ENCODE data around the gene ZNF710. TPM values are rescaled to one million over a fixed set of nuclear protein-coding genes. Genes with fewer than 3 reads are reported as not detected.

Gene ZNF710
- total and polyA plus RNA-seq, 2 experiments from 2014 or later = 15.9 to 18.2 TPM

DNA sequence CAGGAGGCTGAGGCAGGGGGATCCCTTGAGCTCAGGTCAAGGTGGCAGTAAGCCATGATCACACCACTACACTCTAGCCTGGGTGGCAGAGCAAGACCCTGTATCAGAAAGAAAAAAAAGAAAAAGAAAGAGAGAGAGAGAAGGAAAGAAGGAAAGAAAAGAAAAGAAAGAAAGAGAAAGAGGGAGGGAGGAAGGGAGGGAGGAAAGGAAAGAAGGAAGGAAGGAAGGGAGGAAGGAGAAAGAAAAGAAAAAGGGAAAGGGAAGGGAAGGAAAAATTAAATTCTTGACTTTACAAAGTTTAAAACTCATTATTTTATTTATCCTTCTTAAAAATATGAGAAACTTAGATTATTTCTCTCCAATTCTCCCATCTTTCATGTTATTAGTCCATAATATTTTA, 118.2 kb downstream of the ZNF710 start:
- no peaks in the 10 kb centered on the region for H3F3A ChIP-seq (replicated peaks; ENCODE audit: low read depth)
- no peak overlapping the region for H2AFZ ChIP-seq
- H3K9me2 ChIP-seq (ENCODE audit: insufficient read depth) = no peaks in the 10 kb centered on the region
- no peaks in the 10 kb centered on the region for H3K36me3 ChIP-seq (ENCODE audit: insufficient read depth)
- Mint-ChIP-seq H3K27ac (no peak overlapping the region), H3K36me3 (ENCODE audit: low read depth) (peaks cover 4% of the 10 kb centered on the region; the same call in 1 of the 3 replicates), H3K4me3 (no peak overlapping the region), H3K27me3 (ENCODE audit: insufficient read depth, low read depth, poor library complexity) (no peaks in the 10 kb centered on the region), H3K4me1 (peaks cover 6% of the 10 kb centered on the region; the same call in 2 of the 3 replicates), H3K9me3 (peaks cover 8% of the 10 kb centered on the region)
- no peaks in the 10 kb centered on the region for H3K79me2 ChIP-seq (replicated peaks; ENCODE audit: insufficient read depth)
- no peaks in the 10 kb centered on the region for H4K20me1 ChIP-seq (replicated peaks; ENCODE audit: insufficient read depth)
- no peak overlapping the region for H3K27ac ChIP-seq (ENCODE audit: low read depth)
- no peak overlapping the region for H3K4me2 ChIP-seq
- H3K27me3 ChIP-seq (ENCODE audit: insufficient read depth) = no peaks in the 10 kb centered on the region
- H3K4me3 ChIP-seq = no peak overlapping the region
- H3K4me1 ChIP-seq (ENCODE audit: insufficient read depth) = peaks cover 11% of the 10 kb centered on the region
- TF ChIP-seq NANOG (IDR thresholded peaks at IDR 0.05; ENCODE audit: borderline replicate concordance) (no peak), STAT1 (IDR thresholded peaks at IDR 0.05; ENCODE audit: unreplicated experiment) (no peak), EZH2 (IDR thresholded peaks at IDR 0.05; ENCODE audit: low read depth, unreplicated experiment) (no peak), CREB1 (CRISPR knock-in tag; IDR thresholded peaks at IDR 0.05; ENCODE audit: low read depth) (no peak), JUNB (IDR thresholded peaks at IDR 0.05; ENCODE audit: unreplicated experiment) (no peak), POLR2AphosphoS5 (IDR thresholded peaks at IDR 0.05; ENCODE audit: low read depth) (no peak), ZNF114 (CRISPR knock-in tag; IDR thresholded peaks at IDR 0.05) (no peak), ZNF331 (CRISPR knock-in tag; IDR thresholded peaks at IDR 0.05; ENCODE audit: low read depth) (no peak), EZH2phosphoT487 (IDR thresholded peaks at IDR 0.05; ENCODE audit: unreplicated experiment) (no peak)
- TF ChIP-seq, protein P1, sequence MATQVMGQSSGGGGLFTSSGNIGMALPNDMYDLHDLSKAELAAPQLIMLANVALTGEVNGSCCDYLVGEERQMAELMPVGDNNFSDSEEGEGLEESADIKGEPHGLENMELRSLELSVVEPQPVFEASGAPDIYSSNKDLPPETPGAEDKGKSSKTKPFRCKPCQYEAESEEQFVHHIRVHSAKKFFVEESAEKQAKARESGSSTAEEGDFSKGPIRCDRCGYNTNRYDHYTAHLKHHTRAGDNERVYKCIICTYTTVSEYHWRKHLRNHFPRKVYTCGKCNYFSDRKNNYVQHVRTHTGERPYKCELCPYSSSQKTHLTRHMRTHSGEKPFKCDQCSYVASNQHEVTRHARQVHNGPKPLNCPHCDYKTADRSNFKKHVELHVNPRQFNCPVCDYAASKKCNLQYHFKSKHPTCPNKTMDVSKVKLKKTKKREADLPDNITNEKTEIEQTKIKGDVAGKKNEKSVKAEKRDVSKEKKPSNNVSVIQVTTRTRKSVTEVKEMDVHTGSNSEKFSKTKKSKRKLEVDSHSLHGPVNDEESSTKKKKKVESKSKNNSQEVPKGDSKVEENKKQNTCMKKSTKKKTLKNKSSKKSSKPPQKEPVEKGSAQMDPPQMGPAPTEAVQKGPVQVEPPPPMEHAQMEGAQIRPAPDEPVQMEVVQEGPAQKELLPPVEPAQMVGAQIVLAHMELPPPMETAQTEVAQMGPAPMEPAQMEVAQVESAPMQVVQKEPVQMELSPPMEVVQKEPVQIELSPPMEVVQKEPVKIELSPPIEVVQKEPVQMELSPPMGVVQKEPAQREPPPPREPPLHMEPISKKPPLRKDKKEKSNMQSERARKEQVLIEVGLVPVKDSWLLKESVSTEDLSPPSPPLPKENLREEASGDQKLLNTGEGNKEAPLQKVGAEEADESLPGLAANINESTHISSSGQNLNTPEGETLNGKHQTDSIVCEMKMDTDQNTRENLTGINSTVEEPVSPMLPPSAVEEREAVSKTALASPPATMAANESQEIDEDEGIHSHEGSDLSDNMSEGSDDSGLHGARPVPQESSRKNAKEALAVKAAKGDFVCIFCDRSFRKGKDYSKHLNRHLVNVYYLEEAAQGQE (IDR thresholded peaks at IDR 0.05; ENCODE audit: unreplicated experiment) = no peak
- TF ChIP-seq, protein P2, sequence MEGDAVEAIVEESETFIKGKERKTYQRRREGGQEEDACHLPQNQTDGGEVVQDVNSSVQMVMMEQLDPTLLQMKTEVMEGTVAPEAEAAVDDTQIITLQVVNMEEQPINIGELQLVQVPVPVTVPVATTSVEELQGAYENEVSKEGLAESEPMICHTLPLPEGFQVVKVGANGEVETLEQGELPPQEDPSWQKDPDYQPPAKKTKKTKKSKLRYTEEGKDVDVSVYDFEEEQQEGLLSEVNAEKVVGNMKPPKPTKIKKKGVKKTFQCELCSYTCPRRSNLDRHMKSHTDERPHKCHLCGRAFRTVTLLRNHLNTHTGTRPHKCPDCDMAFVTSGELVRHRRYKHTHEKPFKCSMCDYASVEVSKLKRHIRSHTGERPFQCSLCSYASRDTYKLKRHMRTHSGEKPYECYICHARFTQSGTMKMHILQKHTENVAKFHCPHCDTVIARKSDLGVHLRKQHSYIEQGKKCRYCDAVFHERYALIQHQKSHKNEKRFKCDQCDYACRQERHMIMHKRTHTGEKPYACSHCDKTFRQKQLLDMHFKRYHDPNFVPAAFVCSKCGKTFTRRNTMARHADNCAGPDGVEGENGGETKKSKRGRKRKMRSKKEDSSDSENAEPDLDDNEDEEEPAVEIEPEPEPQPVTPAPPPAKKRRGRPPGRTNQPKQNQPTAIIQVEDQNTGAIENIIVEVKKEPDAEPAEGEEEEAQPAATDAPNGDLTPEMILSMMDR (conservative IDR thresholded peaks at IDR 0.05; ENCODE audit: low read depth in 2 of 2) = no peak
- TF ChIP-seq, protein P3, sequence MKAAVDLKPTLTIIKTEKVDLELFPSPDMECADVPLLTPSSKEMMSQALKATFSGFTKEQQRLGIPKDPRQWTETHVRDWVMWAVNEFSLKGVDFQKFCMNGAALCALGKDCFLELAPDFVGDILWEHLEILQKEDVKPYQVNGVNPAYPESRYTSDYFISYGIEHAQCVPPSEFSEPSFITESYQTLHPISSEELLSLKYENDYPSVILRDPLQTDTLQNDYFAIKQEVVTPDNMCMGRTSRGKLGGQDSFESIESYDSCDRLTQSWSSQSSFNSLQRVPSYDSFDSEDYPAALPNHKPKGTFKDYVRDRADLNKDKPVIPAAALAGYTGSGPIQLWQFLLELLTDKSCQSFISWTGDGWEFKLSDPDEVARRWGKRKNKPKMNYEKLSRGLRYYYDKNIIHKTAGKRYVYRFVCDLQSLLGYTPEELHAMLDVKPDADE (IDR thresholded peaks at IDR 0.05) = no peak
- TF ChIP-seq, protein P4, sequence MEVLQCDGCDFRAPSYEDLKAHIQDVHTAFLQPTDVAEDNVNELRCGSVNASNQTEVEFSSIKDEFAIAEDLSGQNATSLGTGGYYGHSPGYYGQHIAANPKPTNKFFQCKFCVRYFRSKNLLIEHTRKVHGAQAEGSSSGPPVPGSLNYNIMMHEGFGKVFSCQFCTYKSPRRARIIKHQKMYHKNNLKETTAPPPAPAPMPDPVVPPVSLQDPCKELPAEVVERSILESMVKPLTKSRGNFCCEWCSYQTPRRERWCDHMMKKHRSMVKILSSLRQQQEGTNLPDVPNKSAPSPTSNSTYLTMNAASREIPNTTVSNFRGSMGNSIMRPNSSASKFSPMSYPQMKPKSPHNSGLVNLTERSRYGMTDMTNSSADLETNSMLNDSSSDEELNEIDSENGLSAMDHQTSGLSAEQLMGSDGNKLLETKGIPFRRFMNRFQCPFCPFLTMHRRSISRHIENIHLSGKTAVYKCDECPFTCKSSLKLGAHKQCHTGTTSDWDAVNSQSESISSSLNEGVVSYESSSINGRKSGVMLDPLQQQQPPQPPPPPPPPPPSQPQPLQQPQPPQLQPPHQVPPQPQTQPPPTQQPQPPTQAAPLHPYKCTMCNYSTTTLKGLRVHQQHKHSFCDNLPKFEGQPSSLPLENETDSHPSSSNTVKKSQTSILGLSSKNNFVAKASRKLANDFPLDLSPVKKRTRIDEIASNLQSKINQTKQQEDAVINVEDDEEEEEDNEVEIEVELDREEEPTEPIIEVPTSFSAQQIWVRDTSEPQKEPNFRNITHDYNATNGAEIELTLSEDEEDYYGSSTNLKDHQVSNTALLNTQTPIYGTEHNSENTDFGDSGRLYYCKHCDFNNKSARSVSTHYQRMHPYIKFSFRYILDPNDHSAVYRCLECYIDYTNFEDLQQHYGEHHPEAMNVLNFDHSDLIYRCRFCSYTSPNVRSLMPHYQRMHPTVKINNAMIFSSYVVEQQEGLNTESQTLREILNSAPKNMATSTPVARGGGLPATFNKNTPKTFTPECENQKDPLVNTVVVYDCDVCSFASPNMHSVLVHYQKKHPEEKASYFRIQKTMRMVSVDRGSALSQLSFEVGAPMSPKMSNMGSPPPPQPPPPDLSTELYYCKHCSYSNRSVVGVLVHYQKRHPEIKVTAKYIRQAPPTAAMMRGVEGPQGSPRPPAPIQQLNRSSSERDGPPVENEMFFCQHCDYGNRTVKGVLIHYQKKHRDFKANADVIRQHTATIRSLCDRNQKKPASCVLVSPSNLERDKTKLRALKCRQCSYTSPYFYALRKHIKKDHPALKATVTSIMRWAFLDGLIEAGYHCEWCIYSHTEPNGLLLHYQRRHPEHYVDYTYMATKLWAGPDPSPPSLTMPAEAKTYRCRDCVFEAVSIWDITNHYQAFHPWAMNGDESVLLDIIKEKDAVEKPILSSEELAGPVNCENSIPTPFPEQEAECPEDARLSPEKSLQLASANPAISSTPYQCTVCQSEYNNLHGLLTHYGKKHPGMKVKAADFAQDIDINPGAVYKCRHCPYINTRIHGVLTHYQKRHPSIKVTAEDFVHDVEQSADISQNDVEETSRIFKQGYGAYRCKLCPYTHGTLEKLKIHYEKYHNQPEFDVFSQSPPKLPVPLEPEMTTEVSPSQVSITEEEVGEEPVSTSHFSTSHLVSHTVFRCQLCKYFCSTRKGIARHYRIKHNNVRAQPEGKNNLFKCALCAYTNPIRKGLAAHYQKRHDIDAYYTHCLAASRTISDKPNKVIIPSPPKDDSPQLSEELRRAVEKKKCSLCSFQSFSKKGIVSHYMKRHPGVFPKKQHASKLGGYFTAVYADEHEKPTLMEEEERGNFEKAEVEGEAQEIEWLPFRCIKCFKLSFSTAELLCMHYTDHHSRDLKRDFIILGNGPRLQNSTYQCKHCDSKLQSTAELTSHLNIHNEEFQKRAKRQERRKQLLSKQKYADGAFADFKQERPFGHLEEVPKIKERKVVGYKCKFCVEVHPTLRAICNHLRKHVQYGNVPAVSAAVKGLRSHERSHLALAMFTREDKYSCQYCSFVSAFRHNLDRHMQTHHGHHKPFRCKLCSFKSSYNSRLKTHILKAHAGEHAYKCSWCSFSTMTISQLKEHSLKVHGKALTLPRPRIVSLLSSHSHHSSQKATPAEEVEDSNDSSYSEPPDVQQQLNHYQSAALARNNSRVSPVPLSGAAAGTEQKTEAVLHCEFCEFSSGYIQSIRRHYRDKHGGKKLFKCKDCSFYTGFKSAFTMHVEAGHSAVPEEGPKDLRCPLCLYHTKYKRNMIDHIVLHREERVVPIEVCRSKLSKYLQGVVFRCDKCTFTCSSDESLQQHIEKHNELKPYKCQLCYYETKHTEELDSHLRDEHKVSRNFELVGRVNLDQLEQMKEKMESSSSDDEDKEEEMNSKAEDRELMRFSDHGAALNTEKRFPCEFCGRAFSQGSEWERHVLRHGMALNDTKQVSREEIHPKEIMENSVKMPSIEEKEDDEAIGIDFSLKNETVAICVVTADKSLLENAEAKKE (CRISPR knock-in tag; IDR thresholded peaks at IDR 0.05) = no peak
- ATAC-seq = no peak
- DNase-seq (ENCODE audit: low spot score) = no peak
